CD4-positive, alpha-beta memory T cell (primary cell): ENCODE data around the gene RASEF. TPM values are rescaled to one million over a fixed set of nuclear protein-coding genes. Genes with fewer than 3 reads are reported as not detected.

ENCODE experiments used
- CTCF ChIA-PET: fragments of 350-600 bp; sonication (Branson Sonifier 250); formaldehyde crosslinking; loops from one replicate; lab custom pipeline; 2021; ENCODE audit warnings: inconsistent platforms; ENCODE audit not compliant: partially characterized antibody; lab: Charles Lee
- POLR2A ChIA-PET: fragments of 350-600 bp; sonication (Branson Sonifier 250); formaldehyde crosslinking; loops from one replicate; lab custom pipeline; 2021; ENCODE audit not compliant: partially characterized antibody; lab: Charles Lee
- DNase-seq, 5 donors: peaks; one replicate each; pipeline versions ENCODE4 v3.0.0 to v3.0.0-alpha.2; 2020 to 2022; ENCODE audit warnings: mixed read lengths in 1 of 5
- H3K27ac ChIP-seq: one replicate; pipeline ENCODE4 v1.7.0; 2013; ENCODE audit warnings: low read depth, low read length
- H3K27me3 ChIP-seq: 2 replicates; pipeline ENCODE4 v1.7.0; 2013; ENCODE audit warnings: mild to moderate bottlenecking, low read length, moderate library complexity; ENCODE audit not compliant: insufficient read depth
- H3K36me3 ChIP-seq: 2 replicates; pipeline ENCODE4 v1.7.0; 2013; ENCODE audit warnings: mild to moderate bottlenecking, low read length, moderate library complexity; ENCODE audit not compliant: insufficient read depth
- H3K4me1 ChIP-seq: 2 replicates; pipeline ENCODE4 v1.7.0; 2013; ENCODE audit warnings: mild to moderate bottlenecking, low read length, moderate library complexity; ENCODE audit not compliant: insufficient read depth
- H3K4me3 ChIP-seq, 2 donors: one replicate each; pipeline ENCODE4 v1.7.0; 2013; ENCODE audit warnings: low read length in 2 of 2, mild to moderate bottlenecking in 1 of 2
- H3K9me3 ChIP-seq, 2 donors: one replicate each; pipeline ENCODE4 v1.7.0; 2013; ENCODE audit warnings: low read length in 2 of 2, control low read depth in 1 of 2; ENCODE audit not compliant: control insufficient read depth in 1 of 2
- H3K27ac Mint-ChIP-seq, 7 donors: one replicate each; pipeline ENCODE4 v1.8.0; 2020 to 2021; ENCODE audit warnings: mixed read lengths in 7 of 7, mild to moderate bottlenecking in 6 of 7, inconsistent platforms in 3 of 7, moderate library complexity in 3 of 7
- H3K27me3 Mint-ChIP-seq, 2 donors: one replicate each; pipeline ENCODE4 v1.8.0; 2020 to 2021; ENCODE audit warnings: mixed read lengths in 2 of 2
- H3K36me3 Mint-ChIP-seq, 2 donors: one replicate each; pipeline ENCODE4 v1.8.0; 2020 to 2021; ENCODE audit warnings: mixed read lengths in 2 of 2, inconsistent platforms in 1 of 2, mild to moderate bottlenecking in 1 of 2
- H3K4me1 Mint-ChIP-seq, 4 donors: one replicate each; pipeline ENCODE4 v1.8.0; 2020 to 2021; ENCODE audit warnings: mixed read lengths in 4 of 4, mild to moderate bottlenecking in 1 of 4
- H3K4me3 Mint-ChIP-seq, 8 donors: one replicate each; pipeline ENCODE4 v1.8.0; 2020 to 2021; ENCODE audit warnings: mixed read lengths in 8 of 8, mild to moderate bottlenecking in 7 of 8, moderate library complexity in 6 of 8, inconsistent platforms in 3 of 8
- H3K9me3 Mint-ChIP-seq, 8 donors: one replicate each; pipeline ENCODE4 v1.8.0; 2020 to 2021; ENCODE audit warnings: mixed read lengths in 8 of 8, mild to moderate bottlenecking in 5 of 8, inconsistent platforms in 3 of 8, moderate library complexity in 1 of 8
- intact Hi-C: fragments of 100-400 bp; cut with micrococcal nuclease; formaldehyde crosslinking; loops from one replicate; pipeline ENCODE4 v1.15.1; 2023
- polyA plus RNA-seq, 2 donors: library from polyadenylated mRNA; unstranded; fragments of 300-500 nt; fragmentation: Illumina TruSeq; gene quantifications; one replicate each; pipeline ENCODE4 v1.2.3, GENCODE V29; 2021
- total RNA-seq, 2 experiments: library from RNA; stranded (reverse); gene quantifications; one replicate each; pipeline ENCODE4 v1.2.3, GENCODE V29; 2021

The RASEF gene
- total and polyA plus RNA-seq, 4 experiments from 2014 or later = not detected

DNA sequence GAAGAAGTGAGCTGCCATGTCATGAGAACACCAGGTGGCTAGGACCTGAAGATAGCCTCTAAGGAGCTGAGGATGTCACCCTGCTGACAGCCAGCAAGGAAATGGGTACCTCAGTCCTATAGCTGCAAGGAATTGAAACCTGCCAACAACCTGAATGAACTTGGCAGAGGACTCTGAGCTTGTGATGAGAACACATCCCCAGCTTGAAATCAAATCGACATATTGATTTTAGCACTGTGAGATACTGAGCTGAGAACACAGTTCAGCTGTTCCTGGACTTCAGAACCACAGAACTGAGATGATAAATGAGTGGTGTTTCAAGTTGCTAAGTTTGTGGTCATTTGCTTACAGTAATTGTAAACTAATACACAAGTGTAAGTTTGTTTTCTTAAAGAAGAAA is 5.5 kb upstream of the RASEF start:
- peaks cover 0 to 15% (median 6%) of the 10 kb centered on the region in 8 donors for H3K9me3 Mint-ChIP-seq
- Histone ChIP-seq H3K36me3 (no peaks in the 10 kb centered on the region), H3K4me3 (no peak overlapping the region), H3K4me1 (no peaks in the 10 kb centered on the region), H3K27me3 (no peaks in the 10 kb centered on the region), H3K9me3 (no peaks in the 10 kb centered on the region), H3K27ac (no peak overlapping the region)
- H3K27me3 Mint-ChIP-seq = peaks cover 6 to 7% of the 10 kb centered on the region in 2 donors
- no peaks in the 10 kb centered on the region for H3K36me3 Mint-ChIP-seq
- intact Hi-C loops = no loop called here
- POLR2A ChIA-PET = no interaction called here
- peaks cover 0 to 4% (median 0%) of the 10 kb centered on the region in 4 donors for H3K4me1 Mint-ChIP-seq
- no peak overlapping the region for H3K4me3 Mint-ChIP-seq
- CTCF ChIA-PET = no interaction called here
- no peak overlapping the region for H3K27ac Mint-ChIP-seq
- DNase-seq = no peak

- Mint-ChIP-seq H3K27me3 (peaks cover 6 to 10% of the 10 kb centered on the region in 2 donors), H3K4me3 (no peak overlapping the region), H3K36me3 (no peaks in the 10 kb centered on the region), H3K9me3 (peaks cover 0 to 16% (median 7%) of the 10 kb centered on the region in 8 donors), H3K27ac (no peak overlapping the region), H3K4me1 (peaks cover 0 to 5% (median 0%) of the 10 kb centered on the region in 4 donors)
- Histone ChIP-seq H3K9me3 (no peaks in the 10 kb centered on the region), H3K4me3 (no peak overlapping the region), H3K27me3 (no peaks in the 10 kb centered on the region), H3K27ac (no peak overlapping the region), H3K36me3 (no peaks in the 10 kb centered on the region), H3K4me1 (no peaks in the 10 kb centered on the region)
- ChIA-PET CTCF (no interaction called here), POLR2A (no interaction called here)
- no peak for DNase-seq
- intact Hi-C loops = no loop called here
Observed at GRCh38 chr9:83067579-83067978, 4.6 kb upstream of the RASEF start.

DNA sequence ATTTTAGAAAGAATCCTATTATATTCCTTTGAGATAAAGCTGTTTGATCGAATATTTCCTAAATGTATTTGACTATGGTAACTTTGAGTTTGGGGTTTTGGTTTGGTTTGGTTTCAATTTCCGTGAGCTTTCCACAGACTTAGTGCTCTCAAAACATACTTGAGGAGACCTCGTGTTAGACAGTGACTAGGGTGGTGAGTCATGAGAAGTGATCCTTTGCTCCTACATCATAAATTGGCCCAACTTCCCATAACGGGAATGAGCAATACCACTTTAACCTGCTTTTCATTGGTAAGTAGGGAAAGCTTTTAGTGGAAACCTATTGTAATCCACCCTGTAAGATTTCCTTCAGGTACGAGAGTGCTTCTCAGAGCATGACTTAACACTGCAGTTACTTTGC is 3.8 kb upstream of the RASEF start:
- Mint-ChIP-seq H3K27me3 (peaks cover 9 to 10% of the 10 kb centered on the region in 2 donors), H3K36me3 (no peaks in the 10 kb centered on the region), H3K27ac (no peak overlapping the region), H3K9me3 (peaks cover 2 to 14% (median 6%) of the 10 kb centered on the region in 8 donors), H3K4me3 (no peak overlapping the region), H3K4me1 (peaks cover 0 to 9% (median 0%) of the 10 kb centered on the region in 4 donors)
- H3K36me3 ChIP-seq = no peaks in the 10 kb centered on the region
- H3K9me3 ChIP-seq = no peaks in the 10 kb centered on the region
- intact Hi-C loops = no loop called here
- ChIA-PET CTCF (no interaction called here), POLR2A (no interaction called here)
- DNase-seq = no peak
- H3K4me3 ChIP-seq = no peak overlapping the region
- no peaks in the 10 kb centered on the region for H3K4me1 ChIP-seq
- no peaks in the 10 kb centered on the region for H3K27me3 ChIP-seq
- no peak overlapping the region for H3K27ac ChIP-seq

- Mint-ChIP-seq H3K27ac (no peak overlapping the region), H3K4me1 (peaks cover 0 to 11% (median 0%) of the 10 kb centered on the region in 4 donors), H3K4me3 (no peak overlapping the region), H3K27me3 (peaks cover 13 to 18% of the 10 kb centered on the region in 2 donors), H3K36me3 (no peaks in the 10 kb centered on the region), H3K9me3 (peaks cover 2 to 23% (median 6%) of the 10 kb centered on the region in 8 donors)
- no peaks in the 10 kb centered on the region for H3K27me3 ChIP-seq
- H3K4me3 ChIP-seq = no peak overlapping the region
- peak in 1 of 5 donors; percentile 26 for DNase-seq
- H3K9me3 ChIP-seq = no peaks in the 10 kb centered on the region
- POLR2A ChIA-PET = no interaction called here
- CTCF ChIA-PET = no interaction called here
- H3K4me1 ChIP-seq = no peaks in the 10 kb centered on the region
- H3K27ac ChIP-seq = no peak overlapping the region
- no peaks in the 10 kb centered on the region for H3K36me3 ChIP-seq
- intact Hi-C loops = no loop called here
Observed at GRCh38 chr9:83065233-83065632, 2.3 kb upstream of the RASEF start.

DNA sequence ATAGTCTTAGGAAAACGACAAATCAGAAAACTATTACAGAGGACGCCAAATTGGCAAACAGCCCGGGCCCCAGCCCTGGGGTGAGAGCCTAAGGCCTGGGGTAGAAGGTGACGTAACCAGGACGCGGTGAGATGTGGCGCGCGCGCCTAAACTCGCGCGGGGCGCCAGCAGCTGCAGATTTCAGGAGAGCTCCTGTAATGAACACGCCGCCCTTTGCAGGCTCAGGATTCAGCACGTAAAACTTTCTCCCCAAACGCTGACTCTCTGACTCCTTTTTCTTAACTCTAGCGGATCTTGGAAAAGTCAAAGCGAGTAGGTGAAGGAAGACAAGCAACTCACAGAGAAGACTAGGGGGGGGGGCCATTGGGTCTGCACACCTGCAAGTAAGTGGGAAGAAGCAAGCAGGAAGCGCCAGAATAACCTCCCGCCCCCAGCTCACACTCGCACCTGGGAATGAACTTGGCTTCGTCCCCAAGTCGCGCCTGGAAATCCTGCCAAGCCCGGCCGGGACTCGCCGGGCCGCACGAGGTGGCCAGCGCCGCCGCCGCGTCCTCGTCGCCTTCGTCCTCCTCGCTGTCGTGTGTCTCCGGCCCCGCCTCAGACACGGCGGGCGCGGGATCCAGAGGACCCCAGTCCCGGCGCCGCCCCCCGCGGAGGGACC is 822 bp downstream of the RASEF start:
- H3K9me3 Mint-ChIP-seq = peaks cover 4 to 31% (median 9%) of the 10 kb centered on the region in 8 donors
- no peak for DNase-seq
- CTCF ChIA-PET = no interaction called here
- no peak overlapping the region for H3K4me3 Mint-ChIP-seq
- H3K27ac Mint-ChIP-seq = no peak overlapping the region
- Histone ChIP-seq H3K27ac (no peak overlapping the region), H3K36me3 (no peaks in the 10 kb centered on the region), H3K9me3 (no peaks in the 10 kb centered on the region), H3K27me3 (no peaks in the 10 kb centered on the region), H3K4me1 (no peaks in the 10 kb centered on the region), H3K4me3 (no peak overlapping the region)
- POLR2A ChIA-PET = no interaction called here
- H3K27me3 Mint-ChIP-seq = peaks cover 15 to 18% of the 10 kb centered on the region in 2 donors
- peaks cover 0 to 11% (median 0%) of the 10 kb centered on the region in 4 donors for H3K4me1 Mint-ChIP-seq
- intact Hi-C loops = no loop called here
- H3K36me3 Mint-ChIP-seq = no peaks in the 10 kb centered on the region

- Mint-ChIP-seq H3K4me1 (peaks cover 0 to 11% (median 0%) of the 10 kb centered on the region in 4 donors), H3K36me3 (no peaks in the 10 kb centered on the region), H3K27me3 (peaks cover 13 to 18% of the 10 kb centered on the region in 2 donors), H3K4me3 (no peak overlapping the region), H3K9me3 (peaks cover 4 to 31% (median 12%) of the 10 kb centered on the region in 8 donors), H3K27ac (no peak overlapping the region)
- DNase-seq = no peak
- CTCF ChIA-PET = no interaction called here
- Histone ChIP-seq H3K9me3 (no peaks in the 10 kb centered on the region), H3K4me3 (no peak overlapping the region), H3K4me1 (no peaks in the 10 kb centered on the region), H3K36me3 (no peaks in the 10 kb centered on the region), H3K27me3 (no peaks in the 10 kb centered on the region), H3K27ac (no peak overlapping the region)
- intact Hi-C loops = no loop called here
- POLR2A ChIA-PET = no interaction called here
Observed at GRCh38 chr9:83061036-83061435, 1.9 kb downstream of the RASEF start.

DNA sequence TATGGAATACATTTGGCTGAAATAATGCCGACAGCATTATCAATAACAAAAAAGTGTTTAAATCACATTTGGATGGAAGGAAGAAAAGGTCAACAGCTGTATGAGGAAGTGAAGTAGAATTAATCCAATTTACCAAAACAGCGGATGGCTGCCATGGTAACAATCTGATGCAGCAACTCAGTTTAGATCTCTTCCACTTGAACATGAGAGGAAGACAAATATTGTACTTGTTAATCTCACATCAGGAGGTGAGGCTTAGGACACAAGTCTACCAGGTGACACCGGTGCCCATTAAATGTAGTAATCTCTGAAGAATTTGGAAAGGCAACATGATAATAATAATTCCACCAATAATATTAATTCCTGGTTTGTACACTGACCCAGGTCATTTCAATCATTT is 2.4 kb downstream of the RASEF start:
- H3K36me3 Mint-ChIP-seq = no peaks in the 10 kb centered on the region
- H3K27ac Mint-ChIP-seq = no peak overlapping the region
- H3K27me3 Mint-ChIP-seq = peaks cover 13 to 18% of the 10 kb centered on the region in 2 donors
- peaks cover 0 to 11% (median 0%) of the 10 kb centered on the region in 4 donors for H3K4me1 Mint-ChIP-seq
- Histone ChIP-seq H3K27ac (no peak overlapping the region), H3K9me3 (no peaks in the 10 kb centered on the region), H3K27me3 (no peaks in the 10 kb centered on the region), H3K4me1 (no peaks in the 10 kb centered on the region), H3K4me3 (no peak overlapping the region), H3K36me3 (no peaks in the 10 kb centered on the region)
- no peak overlapping the region for H3K4me3 Mint-ChIP-seq
- peaks cover 6 to 32% (median 12%) of the 10 kb centered on the region in 8 donors for H3K9me3 Mint-ChIP-seq
- DNase-seq = no peak
- ChIA-PET CTCF (no interaction called here), POLR2A (no interaction called here)
- intact Hi-C loops = no loop called here
